Large intestine (tissue), 12 donors: ENCODE measurements around the gene TRNP1. TPM values are rescaled to one million over a fixed set of nuclear protein-coding genes. Genes with fewer than 3 reads are reported as not detected.
A peak's percentile ranks its signal among the peaks of the same experiment; 100 is the strongest.
"Not testable (repeated sequence)": the region's sequence is repeated elsewhere in the genome, so short reads cannot be mapped to it uniquely, and the experiment has no call there.

ENCODE experiments used
- DNase-seq, 2 donors: peaks; one replicate each; pipeline versions ENCODE4 v3.0.0 to v3.0.0-alpha.2; 2013
- H3K27ac ChIP-seq: one replicate; pipeline ENCODE4 v1.5.1; 2013; ENCODE audit warnings: low read length
- H3K27me3 ChIP-seq: 2 replicates; pipeline ENCODE4 v1.6.1; 2013; ENCODE audit warnings: low read length; ENCODE audit not compliant: control insufficient read depth, insufficient read depth
- H3K36me3 ChIP-seq: 2 replicates; pipeline ENCODE4 v1.6.1; 2013; ENCODE audit warnings: low read length; ENCODE audit not compliant: control insufficient read depth, insufficient read depth
- H3K4me1 ChIP-seq: one replicate; pipeline ENCODE4 v1.6.1; 2013; ENCODE audit warnings: low read length; ENCODE audit not compliant: control insufficient read depth, insufficient read depth
- H3K4me3 ChIP-seq: one replicate; pipeline ENCODE4 v1.5.1; 2013; ENCODE audit warnings: low read length
- H3K9me3 ChIP-seq: one replicate; pipeline ENCODE4 v1.6.1; 2013; ENCODE audit warnings: mild to moderate bottlenecking, low read depth, low read length, moderate library complexity; ENCODE audit not compliant: control insufficient read depth
- WGBS: methylation state at CpG from one replicate; pipeline ENCODE4 v1.1.5; 2013; ENCODE audit warnings: low lambda C conversion rate; ENCODE audit not compliant: insufficient coverage; 5-methylcytosine and 5-hydroxymethylcytosine counted together
- long read RNA-seq, 11 donors: transcript quantifications; one replicate each; lab custom pipeline, GENCODE V29; 2026
- polyA plus RNA-seq: library from polyadenylated mRNA; unstranded; fragments of 120-200 nt; gene quantifications from one replicate; pipeline ENCODE4 v1.2.1, GENCODE V29; 2013

TRNP1 gene, protein sequence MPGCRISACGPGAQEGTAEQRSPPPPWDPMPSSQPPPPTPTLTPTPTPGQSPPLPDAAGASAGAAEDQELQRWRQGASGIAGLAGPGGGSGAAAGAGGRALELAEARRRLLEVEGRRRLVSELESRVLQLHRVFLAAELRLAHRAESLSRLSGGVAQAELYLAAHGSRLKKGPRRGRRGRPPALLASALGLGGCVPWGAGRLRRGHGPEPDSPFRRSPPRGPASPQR
- 16.0 TPM for polyA plus RNA-seq
- long read RNA-seq, donor 1, partial matches to known transcripts, result 0 of 2 reads
- long read RNA-seq, donor 1, other reads (novel, unspliced or antisense), result 0 of 2 reads
- long read RNA-seq, donor 2, transcript TRNP1-201 (2 exons, 1,958 nt), result major isoform, 9 of 10 reads
- long read RNA-seq, donor 2, partial matches to known transcripts, result 0 of 10 reads
- long read RNA-seq, donor 2, other reads (novel, unspliced or antisense), result 0 of 10 reads
- long read RNA-seq, donor 3, result 0 reads
- long read RNA-seq, donor 4, partial matches to known transcripts, result 0 of 2 reads
- long read RNA-seq, donor 4, other reads (novel, unspliced or antisense), result 0 of 2 reads
- long read RNA-seq, donor 5, partial matches to known transcripts, result 0 of 4 reads
- long read RNA-seq, donor 5, other reads (novel, unspliced or antisense), result 0 of 4 reads
- long read RNA-seq, donor 6, transcript TRNP1-201 (2 exons, 1,958 nt), result major isoform, 20 of 24 reads
- long read RNA-seq, donor 6, partial matches to known transcripts, result 0 of 24 reads
- long read RNA-seq, donor 6, other reads (novel, unspliced or antisense), result 0 of 24 reads
- long read RNA-seq, donor 7, transcript TRNP1-201 (2 exons, 1,958 nt), result major isoform, 6 of 6 reads
- long read RNA-seq, donor 7, partial matches to known transcripts, result 0 of 6 reads
- long read RNA-seq, donor 7, other reads (novel, unspliced or antisense), result 0 of 6 reads
- long read RNA-seq, donor 8, transcript TRNP1-201 (2 exons, 1,958 nt), result major isoform, 6 of 8 reads
- long read RNA-seq, donor 8, partial matches to known transcripts, result 0 of 8 reads
- long read RNA-seq, donor 8, other reads (novel, unspliced or antisense), result 0 of 8 reads
- long read RNA-seq, donor 9, transcript TRNP1-201 (2 exons, 1,958 nt), result major isoform, 8 of 10 reads
- long read RNA-seq, donor 9, partial matches to known transcripts, result 0 of 10 reads
- long read RNA-seq, donor 9, other reads (novel, unspliced or antisense), result 0 of 10 reads
- long read RNA-seq, donor 10, transcript TRNP1-201 (2 exons, 1,958 nt), result major isoform, 18 of 21 reads
- long read RNA-seq, donor 10, partial matches to known transcripts, result 0 of 21 reads
- long read RNA-seq, donor 10, other reads (novel, unspliced or antisense), result 0 of 21 reads
- long read RNA-seq, donor 11, transcript TRNP1-201 (2 exons, 1,958 nt), result major isoform, 9 of 10 reads
- long read RNA-seq, donor 11, partial matches to known transcripts, result 0 of 10 reads
- long read RNA-seq, donor 11, other reads (novel, unspliced or antisense), result 0 of 10 reads

DNA sequence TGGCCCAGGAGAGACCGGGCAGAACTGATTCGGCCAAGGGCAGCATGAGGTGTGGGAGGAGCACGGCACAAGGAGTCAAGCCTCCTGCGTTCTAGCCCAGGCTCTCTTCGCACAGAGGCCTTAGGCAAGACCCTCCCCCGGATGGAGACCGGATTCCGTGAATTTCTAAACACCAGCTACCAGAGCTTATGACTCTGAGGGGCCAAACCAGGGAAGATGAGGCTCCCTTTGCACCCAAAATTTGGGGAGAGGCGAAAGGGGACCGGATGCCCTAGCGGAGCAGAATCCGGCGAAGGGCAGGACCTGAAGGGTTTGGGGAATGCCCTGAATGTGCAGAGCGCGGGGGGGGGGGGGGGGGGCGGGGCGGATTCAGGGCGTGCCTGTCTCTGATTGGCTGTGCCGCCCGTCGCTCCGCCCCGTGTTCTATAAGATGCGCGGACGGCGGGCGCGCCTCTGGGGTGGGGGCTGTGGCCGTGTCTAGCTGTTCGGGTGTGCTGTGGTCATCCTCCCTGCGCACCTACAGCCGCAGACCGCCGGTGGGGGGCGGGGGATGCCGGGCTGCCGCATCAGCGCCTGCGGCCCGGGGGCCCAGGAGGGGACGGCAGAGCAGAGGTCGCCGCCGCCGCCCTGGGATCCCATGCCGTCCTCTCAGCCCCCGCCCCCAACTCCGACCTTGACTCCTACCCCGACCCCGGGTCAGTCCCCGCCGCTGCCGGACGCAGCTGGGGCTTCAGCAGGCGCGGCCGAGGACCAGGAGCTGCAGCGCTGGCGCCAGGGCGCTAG, at the start of gene TRNP1:
TSS of gene TRNP1 (plus strand) at position 456 of the 783 bp plus-strand sequence. CDS start at position 551, 95 bp downstream.
- H3K9me3 ChIP-seq, result no peaks in the 10 kb centered on the region
- H3K4me3 ChIP-seq, result peak within 1 kb of the TSS; percentile 55
- H3K4me1 ChIP-seq, result peaks cover 47% of the 10 kb centered on the region
- no peaks in the 10 kb centered on the region for H3K36me3 ChIP-seq
- peaks cover 36% of the 10 kb centered on the region for H3K27me3 ChIP-seq
- H3K27ac ChIP-seq, result peak within 1 kb of the TSS; percentile 27
- WGBS, result no CpG with 5 or more reads among the region's 61 CpGs
- DNase-seq, result peak; percentile 64

DNA sequence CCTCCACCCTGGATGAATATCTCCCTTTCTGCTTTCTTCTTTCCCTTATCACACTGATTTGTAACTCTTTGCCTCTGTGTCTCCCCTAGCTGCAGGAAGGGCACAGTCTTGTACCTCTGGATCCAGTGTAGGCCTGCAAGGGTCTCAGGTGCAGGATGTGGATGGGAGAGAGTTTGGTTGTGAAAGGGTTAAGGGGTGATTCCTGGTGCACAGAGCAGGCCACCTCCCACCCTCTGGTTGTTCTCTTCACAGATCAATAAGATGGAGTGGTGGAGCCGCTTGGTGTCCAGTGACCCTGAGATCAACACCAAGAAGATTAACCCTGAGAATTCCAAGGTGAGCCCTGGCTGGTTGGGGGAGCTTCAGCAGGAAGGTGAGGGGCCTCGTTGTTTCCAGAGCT, 48.4 kb upstream of the TRNP1 start:
- Histone ChIP-seq H3K36me3 (peaks cover 67% of the 10 kb centered on the region), H3K27ac (peak overlapping the region; percentile 62), H3K9me3 (no peaks in the 10 kb centered on the region), H3K4me1 (peaks cover 43% of the 10 kb centered on the region), H3K4me3 (no peak overlapping the region), H3K27me3 (no peaks in the 10 kb centered on the region)
- WGBS, result no CpG with 5 or more reads among the region's 2 CpGs
- DNase-seq, result no peak

DNA sequence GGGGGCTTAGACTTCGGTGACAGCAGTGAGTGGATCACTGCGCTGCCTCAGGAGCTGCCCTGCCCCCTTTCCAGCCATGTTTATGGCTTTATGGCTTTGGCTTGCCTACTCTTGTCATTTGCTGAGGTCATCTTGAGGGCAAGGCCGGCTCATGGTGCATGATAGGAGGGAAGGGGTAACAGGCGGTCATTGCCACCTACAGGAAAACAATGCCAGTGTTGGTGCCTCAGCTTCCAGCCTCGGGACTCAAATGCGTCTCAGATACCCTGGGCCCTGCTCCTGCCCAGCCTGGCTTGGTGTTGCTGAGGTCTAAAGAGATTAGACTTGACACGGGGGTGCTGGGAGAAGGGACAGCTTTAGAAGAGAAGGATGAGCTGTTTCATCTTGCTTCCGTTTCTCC, 47.8 kb upstream of the TRNP1 start:
- no peaks in the 10 kb centered on the region for H3K27me3 ChIP-seq
- peaks cover 49% of the 10 kb centered on the region for H3K4me1 ChIP-seq
- H3K36me3 ChIP-seq, result peaks cover 71% of the 10 kb centered on the region
- peak overlapping the region; percentile 76 for H3K27ac ChIP-seq
- no peak overlapping the region for H3K4me3 ChIP-seq
- peak; percentile 87 to 94 for DNase-seq
- WGBS, result no CpG with 5 or more reads among the region's 8 CpGs
- H3K9me3 ChIP-seq, result no peaks in the 10 kb centered on the region

DNA sequence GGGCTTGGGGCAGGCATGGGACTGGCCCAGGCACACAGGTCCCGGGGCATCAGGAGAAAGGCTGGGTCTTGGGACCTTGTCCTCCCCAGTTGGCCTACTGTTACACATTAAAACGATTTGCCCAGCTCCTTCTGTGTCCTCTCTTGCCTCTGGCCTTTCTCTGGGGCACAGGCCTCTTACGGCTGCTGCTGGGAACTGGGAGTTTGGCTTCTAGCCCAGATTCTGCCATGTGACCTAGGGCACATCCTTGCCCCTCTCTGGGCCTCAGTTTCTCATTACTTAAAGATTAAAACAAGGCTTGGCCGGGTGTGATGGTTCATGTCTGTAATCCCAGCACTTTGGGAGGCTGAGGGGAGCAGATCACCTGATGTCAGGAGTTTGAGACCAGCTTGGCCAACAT, 47.2 kb upstream of the TRNP1 start:
- no peak overlapping the region for H3K4me3 ChIP-seq
- no peaks in the 10 kb centered on the region for H3K9me3 ChIP-seq
- H3K27me3 ChIP-seq, result no peaks in the 10 kb centered on the region
- peaks cover 54% of the 10 kb centered on the region for H3K4me1 ChIP-seq
- H3K36me3 ChIP-seq, result peaks cover 73% of the 10 kb centered on the region
- DNase-seq, result peak; percentile 45 to 75
- peak overlapping the region; percentile 76 for H3K27ac ChIP-seq
- 20% methylated on average over 1 of the region's 4 CpGs for WGBS

DNA sequence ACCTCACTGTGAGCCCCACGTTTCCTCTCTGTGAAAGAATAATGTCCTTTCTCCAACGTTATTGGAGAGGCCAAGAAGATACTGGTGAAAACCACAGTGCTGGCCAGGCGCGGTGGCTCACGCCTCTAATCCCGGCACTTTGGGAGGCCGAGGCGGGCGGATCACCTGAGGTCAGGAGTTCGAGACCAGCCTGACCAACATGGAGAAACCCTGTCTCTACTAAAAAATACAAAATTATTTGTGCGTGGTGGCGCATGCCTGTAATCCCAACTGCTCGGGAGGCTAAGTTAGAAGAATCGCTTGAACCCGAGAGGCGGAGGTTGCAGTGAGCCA, 44.8 kb upstream of the TRNP1 start:
- not testable (repeated sequence) for DNase-seq, H3K4me3 ChIP-seq, H3K9me3 ChIP-seq, H3K27ac ChIP-seq, H3K27me3 ChIP-seq
- H3K36me3 ChIP-seq, result peaks cover 57% of the 10 kb centered on the region
- WGBS, result no CpG with 5 or more reads among the region's 16 CpGs
- H3K4me1 ChIP-seq, result peaks cover 52% of the 10 kb centered on the region

DNA sequence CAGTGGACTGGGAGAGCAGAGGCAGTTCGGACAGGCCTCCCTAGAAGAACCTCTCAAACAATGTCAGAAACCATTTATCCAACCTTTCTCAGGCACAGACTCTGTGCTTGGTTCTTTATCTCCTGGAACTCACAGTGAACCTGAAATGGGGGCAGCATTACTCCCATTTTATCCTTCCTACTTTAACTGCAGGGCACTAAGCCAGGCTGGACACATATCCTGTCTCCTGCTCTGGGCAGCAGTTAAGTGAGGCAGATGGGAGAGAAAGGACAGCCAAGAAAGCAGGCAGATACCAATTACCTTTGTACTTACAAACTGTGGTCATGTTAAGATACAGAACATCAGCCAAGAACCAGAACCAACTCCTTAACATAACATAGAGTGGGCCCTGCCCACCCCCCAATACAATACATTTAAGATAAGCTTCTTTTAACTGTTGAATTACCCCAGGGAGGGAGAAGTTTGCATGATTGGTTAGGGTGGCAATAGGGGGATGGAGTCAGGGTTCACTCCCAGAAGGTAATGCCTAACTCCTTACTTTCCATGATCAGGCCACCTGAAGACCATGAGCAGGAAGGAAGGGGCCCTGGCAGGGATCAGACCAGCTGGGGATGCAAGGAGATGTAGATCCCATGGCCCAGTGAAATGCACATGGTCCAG, 44.1 kb upstream of the TRNP1 start:
- H3K9me3 ChIP-seq, result no peaks in the 10 kb centered on the region
- WGBS, result no CpG with 5 or more reads among the region's 1 CpG
- peaks cover 51% of the 10 kb centered on the region for H3K36me3 ChIP-seq
- H3K27me3 ChIP-seq, result no peaks in the 10 kb centered on the region
- no peak overlapping the region for H3K4me3 ChIP-seq
- no peak for DNase-seq
- peaks cover 48% of the 10 kb centered on the region for H3K4me1 ChIP-seq
- no peak overlapping the region for H3K27ac ChIP-seq

DNA sequence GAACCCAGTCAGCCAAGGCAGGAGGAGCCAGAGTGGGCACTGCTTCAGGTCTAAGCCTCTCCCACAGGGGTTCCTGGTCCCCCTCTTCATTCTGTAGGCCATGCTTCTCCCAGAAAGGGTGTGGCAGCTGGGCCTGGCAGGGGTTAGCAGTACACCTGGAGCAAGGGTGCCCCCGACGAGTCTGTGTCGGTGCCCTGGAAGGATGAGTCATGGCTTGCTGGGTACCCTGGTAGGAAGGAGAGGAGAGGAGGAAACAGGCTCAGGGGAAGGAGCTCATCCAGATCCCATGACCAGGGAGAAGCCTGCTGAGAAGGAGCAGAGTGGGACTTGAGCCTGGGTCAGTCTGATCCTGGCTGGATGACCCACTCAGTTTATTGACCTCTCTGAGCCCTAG, 43.6 kb upstream of the TRNP1 start:
- no peak overlapping the region for H3K4me3 ChIP-seq
- H3K27ac ChIP-seq, result peak overlapping the region; percentile 32
- WGBS, result no CpG with 5 or more reads among the region's 3 CpGs
- no peaks in the 10 kb centered on the region for H3K9me3 ChIP-seq
- peaks cover 50% of the 10 kb centered on the region for H3K36me3 ChIP-seq
- no peaks in the 10 kb centered on the region for H3K27me3 ChIP-seq
- no peak for DNase-seq
- H3K4me1 ChIP-seq, result peaks cover 45% of the 10 kb centered on the region

DNA sequence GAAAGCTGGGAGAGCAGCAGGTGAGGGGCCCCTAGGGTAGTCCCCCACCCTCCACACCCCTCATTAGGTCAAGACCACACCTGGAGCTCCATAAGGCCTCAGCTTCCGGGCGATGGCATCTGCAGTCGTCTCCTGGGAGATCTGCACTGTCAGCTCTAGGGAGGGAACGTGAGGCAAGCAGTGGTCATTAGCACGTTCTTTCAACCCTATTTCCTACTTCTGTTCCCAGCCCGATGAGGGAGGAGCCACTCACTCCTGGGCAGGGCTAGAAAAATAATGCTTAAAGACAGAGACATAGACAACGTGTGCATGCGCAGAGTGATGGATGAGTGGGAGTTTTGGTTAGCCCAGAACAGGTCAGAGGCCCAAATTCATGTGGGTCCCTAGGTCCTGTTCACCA, 42.9 kb upstream of the TRNP1 start:
- peaks cover 38% of the 10 kb centered on the region for H3K4me1 ChIP-seq
- no CpG with 5 or more reads among the region's 8 CpGs for WGBS
- DNase-seq, result peak; percentile 48 to 68
- no peaks in the 10 kb centered on the region for H3K27me3 ChIP-seq
- H3K9me3 ChIP-seq, result no peaks in the 10 kb centered on the region
- H3K4me3 ChIP-seq, result no peak overlapping the region
- peaks cover 44% of the 10 kb centered on the region for H3K36me3 ChIP-seq
- H3K27ac ChIP-seq, result peak overlapping the region; percentile 32

DNA sequence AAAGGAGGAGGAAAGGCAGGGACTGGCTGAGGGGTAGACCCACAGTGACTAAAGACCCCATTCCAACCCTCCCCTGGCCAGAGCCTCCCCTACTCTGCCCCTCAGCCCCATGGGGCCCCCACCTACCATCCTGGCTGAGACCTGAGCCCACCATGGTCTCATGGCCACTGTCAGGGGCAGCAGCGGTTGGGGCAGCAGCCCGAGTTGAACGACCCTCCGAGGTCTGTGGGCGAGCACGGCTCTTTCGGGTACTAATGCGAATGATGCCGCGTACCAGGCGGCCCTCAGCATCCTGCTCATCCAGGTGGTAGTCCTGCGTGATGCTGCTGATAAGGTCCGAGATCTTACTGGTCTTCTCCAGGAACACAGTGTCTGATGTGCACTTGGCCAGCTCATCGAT, 42.3 kb upstream of the TRNP1 start:
- H3K27me3 ChIP-seq, result no peaks in the 10 kb centered on the region
- peaks cover 39% of the 10 kb centered on the region for H3K36me3 ChIP-seq
- H3K9me3 ChIP-seq, result no peaks in the 10 kb centered on the region
- no CpG with 5 or more reads among the region's 14 CpGs for WGBS
- peak overlapping the region; percentile 13 for H3K27ac ChIP-seq
- H3K4me3 ChIP-seq, result no peak overlapping the region
- H3K4me1 ChIP-seq, result peaks cover 32% of the 10 kb centered on the region
- no peak for DNase-seq
